ENCODE results near the gene CD300LG. TPM values are rescaled to one million over a fixed set of nuclear protein-coding genes. Genes with fewer than 3 reads are reported as not detected.

CD300LG gene
- total RNA-seq, 1 donor from 2014 or later, result 45.9 TPM

DNA sequence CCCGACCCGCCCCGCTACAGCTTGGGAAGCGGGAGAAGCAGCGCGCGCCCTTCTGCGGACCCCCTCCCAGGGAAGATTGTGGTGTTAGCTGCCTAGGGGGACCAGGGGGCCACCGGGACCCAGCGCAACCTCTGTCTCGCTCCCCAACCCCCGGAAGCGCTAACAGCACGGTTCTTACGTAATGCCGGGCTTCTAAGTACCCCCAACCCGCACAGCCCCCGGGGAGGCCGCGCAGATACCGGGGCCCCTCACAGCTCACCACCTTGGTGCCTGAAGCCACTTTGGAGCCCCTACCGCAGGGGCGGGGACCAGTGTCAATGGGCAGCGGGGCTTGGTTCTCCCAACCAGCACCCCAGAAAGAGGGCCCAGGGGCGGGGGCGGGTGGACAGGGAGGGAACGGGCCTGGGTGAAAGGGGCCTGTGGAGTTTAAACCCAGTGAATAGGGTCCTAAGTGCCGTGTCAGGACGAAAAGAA lies 60.0 kb downstream of the CD300LG start:
- Histone ChIP-seq H3K27ac (peak overlapping the region; percentile 89 to 96), H3K4me3 (peak overlapping the region; percentile 75 to 81), H3K36me3 (peaks cover 0 to 5% of the 10 kb centered on the region in 2 donors), H3K4me1 (peaks cover 4 to 11% of the 10 kb centered on the region in 2 donors), H3K9me3 (no peaks in the 10 kb centered on the region), H3K27me3 (no peaks in the 10 kb centered on the region)
- TF ChIP-seq, protein P1, sequence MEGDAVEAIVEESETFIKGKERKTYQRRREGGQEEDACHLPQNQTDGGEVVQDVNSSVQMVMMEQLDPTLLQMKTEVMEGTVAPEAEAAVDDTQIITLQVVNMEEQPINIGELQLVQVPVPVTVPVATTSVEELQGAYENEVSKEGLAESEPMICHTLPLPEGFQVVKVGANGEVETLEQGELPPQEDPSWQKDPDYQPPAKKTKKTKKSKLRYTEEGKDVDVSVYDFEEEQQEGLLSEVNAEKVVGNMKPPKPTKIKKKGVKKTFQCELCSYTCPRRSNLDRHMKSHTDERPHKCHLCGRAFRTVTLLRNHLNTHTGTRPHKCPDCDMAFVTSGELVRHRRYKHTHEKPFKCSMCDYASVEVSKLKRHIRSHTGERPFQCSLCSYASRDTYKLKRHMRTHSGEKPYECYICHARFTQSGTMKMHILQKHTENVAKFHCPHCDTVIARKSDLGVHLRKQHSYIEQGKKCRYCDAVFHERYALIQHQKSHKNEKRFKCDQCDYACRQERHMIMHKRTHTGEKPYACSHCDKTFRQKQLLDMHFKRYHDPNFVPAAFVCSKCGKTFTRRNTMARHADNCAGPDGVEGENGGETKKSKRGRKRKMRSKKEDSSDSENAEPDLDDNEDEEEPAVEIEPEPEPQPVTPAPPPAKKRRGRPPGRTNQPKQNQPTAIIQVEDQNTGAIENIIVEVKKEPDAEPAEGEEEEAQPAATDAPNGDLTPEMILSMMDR (IDR thresholded peaks at IDR 0.05), result no peak
- no peak for DNase-seq (ENCODE audit: low spot score in 2 of 2)
- intact Hi-C loops (cut with DNase I), result loop anchor here (1.0 to 10.0 kb wide), 4 partner anchors 234 to 1238 kb away; partner anchors contain the start of genes HEXIM1, HROB and SLC25A39

DNA sequence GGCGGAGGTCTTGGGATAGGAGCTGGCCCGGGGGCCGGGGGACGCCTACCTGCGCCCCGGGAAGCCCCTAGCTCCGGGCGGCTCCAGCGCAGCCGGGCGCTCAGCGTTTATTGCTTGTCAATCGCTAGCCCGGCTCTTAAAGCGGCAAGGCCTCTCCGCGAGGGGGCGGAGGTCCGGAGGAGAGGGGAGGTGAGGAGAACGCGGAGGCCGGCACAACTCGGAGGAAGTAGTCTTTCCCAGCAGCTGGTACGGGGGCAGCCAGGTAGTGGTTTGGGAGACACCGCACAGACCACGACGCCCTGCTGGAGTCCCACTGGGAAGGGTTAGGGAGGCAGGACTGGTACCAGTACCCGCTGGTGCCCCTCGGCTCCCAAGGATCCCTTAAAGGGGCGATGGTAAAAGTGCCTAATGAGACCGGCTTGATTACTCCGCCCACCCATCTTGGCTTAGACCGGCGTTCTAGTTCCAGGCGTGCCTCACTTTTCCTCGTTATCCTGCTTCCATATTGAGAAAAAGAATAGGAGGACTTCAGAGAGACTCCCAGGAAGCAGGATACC lies 60.5 kb downstream of the CD300LG start, which contains the start of gene MPP2:
Gene MPP2, minus strand, starts transcription at position 112 of the 557 bp plus-strand sequence. CDS start 3,076 bp downstream, outside the sequence.
- intact Hi-C loops (cut with DNase I), result loop anchor here (1.0 to 10.0 kb wide), 4 partner anchors 234 to 1237 kb away; partner anchors contain the start of genes HEXIM1, HROB and SLC25A39
- H3K27me3 ChIP-seq, result no peaks in the 10 kb centered on the region
- H3K4me1 ChIP-seq, result peaks cover 4 to 11% of the 10 kb centered on the region in 2 donors
- peak within 1 kb of the TSS; percentile 75 to 81 for H3K4me3 ChIP-seq
- no peaks in the 10 kb centered on the region for H3K9me3 ChIP-seq
- TF ChIP-seq, protein P1 (IDR thresholded peaks at IDR 0.05), result peak in 1 of 3 experiments; percentile 31
- H3K36me3 ChIP-seq, result peaks cover 0 to 5% of the 10 kb centered on the region in 2 donors
- H3K27ac ChIP-seq, result peak within 1 kb of the TSS; percentile 89 to 96
- peak in 1 of 2 donors; percentile 87 for DNase-seq (ENCODE audit: low spot score in 2 of 2)

DNA sequence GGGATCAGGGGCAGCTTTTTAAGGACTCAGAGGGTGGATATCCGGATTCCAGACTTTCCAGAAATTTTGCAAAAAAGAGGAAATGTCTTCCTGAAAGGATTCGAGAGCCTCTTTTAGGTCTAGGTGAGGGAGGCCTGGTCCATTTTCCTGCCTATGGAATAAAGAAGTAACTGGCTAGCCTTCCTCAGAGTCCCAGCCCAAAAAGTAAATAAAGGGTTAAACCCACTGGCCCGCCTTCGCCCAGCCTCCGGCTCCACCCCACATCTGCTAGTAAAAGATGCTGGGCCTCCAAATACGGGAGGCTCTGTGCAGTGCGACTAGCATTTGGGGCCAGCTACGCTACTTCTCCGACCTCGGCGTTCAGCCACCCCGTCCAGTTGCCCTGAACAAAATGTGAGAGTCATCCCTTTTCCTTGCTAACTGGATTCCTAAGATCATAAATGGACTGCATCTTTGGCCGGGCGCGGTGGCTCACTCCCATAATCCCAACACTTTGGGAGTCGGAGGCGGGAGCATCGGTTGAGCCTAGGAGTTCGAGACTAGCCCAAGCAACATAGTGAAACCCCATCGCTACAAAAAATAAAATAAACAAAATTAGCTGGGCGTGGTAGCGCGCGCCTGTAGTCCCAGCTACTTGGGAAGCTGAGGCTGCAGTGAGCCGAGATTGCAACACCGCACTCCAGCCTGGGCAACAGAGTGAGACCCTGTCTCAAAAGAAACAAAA lies 61.2 kb downstream of the CD300LG start:
- Histone ChIP-seq H3K9me3 (no peaks in the 10 kb centered on the region), H3K27me3 (no peaks in the 10 kb centered on the region), H3K27ac (peak overlapping the region; percentile 89 to 96), H3K4me3 (peak overlapping the region; percentile 75 to 81), H3K36me3 (peaks cover 0 to 5% of the 10 kb centered on the region in 2 donors), H3K4me1 (peaks cover 4 to 11% of the 10 kb centered on the region in 2 donors)
- peak; percentile 31 to 90 for DNase-seq (ENCODE audit: low spot score in 2 of 2)
- TF ChIP-seq, protein P1 (IDR thresholded peaks at IDR 0.05), result no peak
- intact Hi-C loops (cut with DNase I), result loop anchor here (1.0 to 10.0 kb wide), 4 partner anchors 233 to 1237 kb away; partner anchors contain the start of genes HEXIM1, HROB and SLC25A39

DNA sequence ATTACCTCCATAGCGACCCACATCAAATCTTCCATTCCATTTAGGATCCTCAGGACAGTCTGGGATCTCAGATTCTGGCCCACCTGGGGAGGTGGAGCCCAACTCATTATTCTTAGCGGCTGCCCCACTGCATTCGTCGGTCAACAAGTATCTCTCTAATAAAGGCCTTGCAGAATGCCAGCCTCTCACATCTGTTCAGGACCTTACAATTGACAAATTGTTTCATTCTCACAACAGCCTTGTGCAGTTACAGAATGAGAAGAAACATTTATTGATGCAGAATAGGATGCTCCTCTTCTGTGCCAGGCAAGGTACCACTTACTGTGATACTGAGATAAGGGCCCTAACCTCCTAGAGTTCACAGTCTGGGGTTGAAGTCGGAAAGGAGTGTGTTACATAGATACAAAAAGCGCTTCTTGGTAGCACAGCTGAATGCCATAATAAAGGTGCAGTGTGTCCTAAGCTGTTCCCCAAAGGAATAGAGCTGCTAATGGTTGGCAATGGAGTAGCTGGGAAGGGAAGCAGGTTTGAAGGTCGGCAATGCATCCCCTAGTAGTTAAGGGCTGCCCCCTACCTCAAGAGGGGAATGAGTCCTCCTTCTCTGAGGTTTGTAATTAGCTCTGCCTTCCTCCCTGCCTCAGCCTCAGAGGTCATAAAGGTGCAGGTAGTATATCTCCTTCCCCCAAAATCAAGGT lies 62.7 kb downstream of the CD300LG start:
- Histone ChIP-seq H3K9me3 (no peaks in the 10 kb centered on the region), H3K27ac (no peak overlapping the region), H3K27me3 (no peaks in the 10 kb centered on the region), H3K36me3 (no peaks in the 10 kb centered on the region), H3K4me3 (no peak overlapping the region), H3K4me1 (peaks cover 4 to 11% of the 10 kb centered on the region in 2 donors)
- TF ChIP-seq, protein P1 (IDR thresholded peaks at IDR 0.05), result no peak
- DNase-seq (ENCODE audit: low spot score in 2 of 2), result no peak
- intact Hi-C loops (cut with DNase I), result loop anchor here (10.0 kb wide), 3 partner anchors 415 to 1235 kb away; partner anchors contain the start of genes HEXIM1 and SLC25A39

DNA sequence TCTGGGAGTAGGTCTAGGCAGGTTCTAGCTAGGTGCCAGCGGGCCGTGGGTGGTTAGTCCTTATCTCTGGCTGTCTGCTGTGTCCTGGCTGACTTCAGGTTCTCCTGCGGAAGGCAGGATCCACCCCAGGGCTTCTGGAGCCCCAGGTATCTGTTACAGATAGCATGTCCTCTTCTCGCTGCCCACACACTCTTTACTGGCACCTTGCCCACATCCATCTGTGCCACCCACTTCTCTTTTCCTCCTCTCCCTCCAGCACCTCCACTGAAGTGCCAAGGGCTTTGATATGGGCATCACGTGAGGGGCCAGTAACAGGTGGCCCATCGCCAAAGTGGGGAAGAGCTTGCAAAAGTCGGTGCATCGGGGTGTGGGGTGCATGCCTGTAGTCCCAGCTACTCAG lies 64.9 kb downstream of the CD300LG start:
- DNase-seq (ENCODE audit: low spot score in 2 of 2), result no peak
- H3K4me1 ChIP-seq, result peaks cover 0 to 4% of the 10 kb centered on the region in 2 donors
- no peaks in the 10 kb centered on the region for H3K9me3 ChIP-seq
- TF ChIP-seq, protein P1 (IDR thresholded peaks at IDR 0.05), result no peak
- H3K36me3 ChIP-seq, result no peaks in the 10 kb centered on the region
- intact Hi-C loops (cut with DNase I), result no loop called here
- no peak overlapping the region for H3K27ac ChIP-seq
- no peak overlapping the region for H3K4me3 ChIP-seq
- H3K27me3 ChIP-seq, result no peaks in the 10 kb centered on the region

Measured in ascending aorta (tissue), 2 donors.